LNCaP clone FGC (cell line): ENCODE data around the gene FOSL1.

Experiments
- DNase-seq: peaks from one replicate; pipeline ENCODE4 v3.0.0-alpha.2; 2011; ENCODE audit warnings: low read depth
- H3K4me3 ChIP-seq: 2 replicates; pipeline ENCODE4 v1.5.1; 2011; ENCODE audit warnings: mild to moderate bottlenecking, low read depth, low read length, control low read depth
- TF ChIP-seq, protein P1 (sequence below): IDR thresholded peaks from 2 replicates; pipeline ENCODE4 v1.5.1; 2012; ENCODE audit warnings: mild to moderate bottlenecking; ENCODE audit not compliant: control insufficient read depth, insufficient read depth; ENCODE audit errors: extremely low read depth

The FOSL1 gene

DNA sequence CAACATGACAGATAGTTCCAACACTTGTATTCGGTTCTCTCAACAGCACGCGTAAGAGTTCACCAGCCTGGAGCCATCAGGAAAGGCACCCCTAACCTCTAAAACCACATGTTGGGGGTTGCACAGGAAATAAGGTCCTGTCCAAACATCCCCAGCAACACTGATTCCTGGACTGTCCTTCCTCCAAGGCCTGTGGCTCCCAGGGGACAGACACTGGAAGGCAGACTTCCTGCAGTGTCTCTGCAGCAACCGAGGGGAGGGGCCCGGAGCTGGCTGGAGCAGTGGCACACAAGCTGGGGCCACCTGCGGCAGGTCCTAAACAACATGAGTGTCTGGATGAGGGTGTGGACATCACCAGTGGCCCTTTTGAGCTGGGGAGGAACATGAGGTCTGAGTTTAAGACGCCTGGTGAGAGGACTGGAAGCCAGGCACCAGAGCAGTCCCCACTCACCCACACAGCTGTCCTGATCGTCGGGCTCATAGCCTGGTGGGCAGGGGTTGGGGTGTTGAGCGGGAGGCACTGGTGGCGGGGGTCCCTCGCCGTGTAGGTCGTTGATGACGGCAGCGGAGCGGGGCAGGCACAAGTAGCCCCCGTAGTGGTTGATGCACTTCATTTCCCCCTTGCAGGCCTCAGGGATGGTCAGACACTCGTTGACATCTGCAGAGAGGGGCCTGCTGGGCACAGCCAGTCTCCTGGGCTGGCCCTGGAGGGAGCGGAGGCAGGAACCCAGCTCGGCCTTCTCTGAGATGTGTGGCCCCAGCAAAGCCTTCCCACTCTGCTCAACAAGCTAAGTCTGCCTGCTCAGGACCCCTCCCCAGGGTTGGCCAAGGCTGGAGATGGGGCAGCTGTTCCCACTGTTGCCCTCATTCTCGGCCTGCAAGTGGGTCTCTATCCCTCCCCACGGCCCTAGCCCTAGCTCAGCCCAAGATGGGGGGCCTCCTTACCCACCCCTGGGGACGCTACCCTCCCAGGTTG lies 29.2 kb downstream of the FOSL1 start:
- TF ChIP-seq, protein P1, sequence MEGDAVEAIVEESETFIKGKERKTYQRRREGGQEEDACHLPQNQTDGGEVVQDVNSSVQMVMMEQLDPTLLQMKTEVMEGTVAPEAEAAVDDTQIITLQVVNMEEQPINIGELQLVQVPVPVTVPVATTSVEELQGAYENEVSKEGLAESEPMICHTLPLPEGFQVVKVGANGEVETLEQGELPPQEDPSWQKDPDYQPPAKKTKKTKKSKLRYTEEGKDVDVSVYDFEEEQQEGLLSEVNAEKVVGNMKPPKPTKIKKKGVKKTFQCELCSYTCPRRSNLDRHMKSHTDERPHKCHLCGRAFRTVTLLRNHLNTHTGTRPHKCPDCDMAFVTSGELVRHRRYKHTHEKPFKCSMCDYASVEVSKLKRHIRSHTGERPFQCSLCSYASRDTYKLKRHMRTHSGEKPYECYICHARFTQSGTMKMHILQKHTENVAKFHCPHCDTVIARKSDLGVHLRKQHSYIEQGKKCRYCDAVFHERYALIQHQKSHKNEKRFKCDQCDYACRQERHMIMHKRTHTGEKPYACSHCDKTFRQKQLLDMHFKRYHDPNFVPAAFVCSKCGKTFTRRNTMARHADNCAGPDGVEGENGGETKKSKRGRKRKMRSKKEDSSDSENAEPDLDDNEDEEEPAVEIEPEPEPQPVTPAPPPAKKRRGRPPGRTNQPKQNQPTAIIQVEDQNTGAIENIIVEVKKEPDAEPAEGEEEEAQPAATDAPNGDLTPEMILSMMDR = no peak
- DNase-seq = no peak
- no peak overlapping the region for H3K4me3 ChIP-seq

GRCh38 chr11:65870307-65870658 lies 29.9 kb downstream of the FOSL1 start:
- no peak overlapping the region for H3K4me3 ChIP-seq
- TF ChIP-seq, protein P1 = no peak
- no peak for DNase-seq

GRCh38 chr11:65869643-65870306 lies 30.4 kb downstream of the FOSL1 start:
- TF ChIP-seq, protein P1 = no peak
- no peak overlapping the region for H3K4me3 ChIP-seq
- DNase-seq = no peak

DNA sequence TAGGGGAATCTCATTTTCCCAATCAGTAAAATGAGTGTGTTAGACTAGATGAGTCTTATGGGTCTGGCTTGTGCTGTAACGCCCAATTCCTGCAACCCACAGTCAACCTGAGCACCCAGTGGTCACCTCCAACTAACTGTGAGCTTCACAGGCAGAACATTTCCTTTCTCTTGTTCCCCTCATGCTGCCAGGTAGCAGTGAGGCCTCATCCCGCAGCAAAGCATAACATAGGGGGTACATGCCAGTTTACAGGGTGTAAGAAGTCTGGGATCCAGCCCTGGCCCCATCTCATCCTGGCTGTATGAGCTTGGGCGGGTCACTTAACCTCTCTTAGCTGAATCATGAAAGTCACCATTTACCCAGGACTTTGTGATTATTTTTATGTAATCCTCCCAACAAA lies 31.3 kb downstream of the FOSL1 start:
- H3K4me3 ChIP-seq = no peak overlapping the region
- no peak for DNase-seq
- TF ChIP-seq, protein P1 = no peak

DNA sequence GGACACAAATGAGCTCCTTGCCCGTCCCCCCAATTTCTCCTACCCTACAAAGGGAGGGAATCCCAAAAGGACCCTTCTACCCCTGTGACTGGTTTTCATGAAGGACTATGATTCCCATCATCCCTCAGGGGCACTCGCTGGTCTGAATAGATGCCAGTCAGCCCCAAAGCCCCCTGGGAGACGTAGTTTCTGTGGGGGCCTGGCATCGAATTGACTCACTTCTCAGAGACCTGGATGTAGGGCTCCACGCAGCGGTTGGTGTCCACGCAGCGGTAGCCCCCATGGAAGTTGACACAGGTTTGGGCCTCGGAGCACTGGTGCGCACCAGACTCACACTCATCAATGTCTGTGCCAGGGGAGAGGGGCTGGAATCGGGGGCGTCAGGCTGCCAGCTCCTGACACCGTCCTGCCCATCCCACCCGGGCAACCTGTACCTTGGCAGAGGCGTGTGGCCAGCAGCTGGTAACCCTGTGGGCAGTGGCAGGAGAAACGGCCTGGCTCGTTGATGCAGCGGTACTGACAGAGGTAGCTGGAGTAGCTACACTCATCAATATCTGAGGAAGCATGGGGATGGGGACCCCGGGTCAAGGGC lies 32.0 kb downstream of the FOSL1 start:
- TF ChIP-seq, protein P1 = no peak
- H3K4me3 ChIP-seq = no peak overlapping the region
- DNase-seq = no peak

DNA sequence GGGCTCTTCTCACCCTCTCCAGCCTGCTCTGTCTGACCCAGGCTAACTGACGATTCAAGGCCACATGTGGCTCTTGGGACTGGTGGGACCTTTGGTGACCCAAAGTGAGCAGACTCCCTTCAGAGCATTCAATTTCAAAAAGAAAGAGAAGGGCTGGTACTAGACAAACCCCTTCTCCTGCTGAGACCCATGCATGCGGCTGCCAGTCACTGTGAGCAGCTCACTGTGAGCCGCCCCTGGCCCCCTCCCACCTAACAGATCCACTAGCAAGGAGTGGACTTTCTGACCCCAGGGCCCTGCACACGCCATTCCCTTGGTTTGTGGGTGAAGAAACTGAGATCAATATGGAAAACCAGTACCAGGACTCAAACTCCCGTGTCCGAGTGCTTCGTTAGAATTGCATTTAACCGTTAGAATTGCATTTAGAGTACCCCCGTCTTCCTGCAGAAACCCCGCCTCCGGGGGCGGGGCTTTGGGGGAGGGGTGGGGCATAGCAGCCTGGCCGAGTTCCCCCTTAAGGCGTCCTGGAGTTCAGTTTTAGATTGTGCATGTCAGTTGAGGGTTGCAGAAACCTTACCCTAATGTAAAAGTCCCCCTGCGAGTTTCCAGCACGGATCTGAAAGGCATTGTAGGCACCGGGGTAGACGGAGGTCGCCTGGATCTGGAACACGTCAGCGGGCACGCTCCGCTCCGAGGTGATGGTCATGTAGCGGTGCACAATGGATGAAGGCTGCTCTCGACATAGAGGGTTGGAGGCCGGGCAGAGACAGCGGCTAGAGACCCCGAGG lies 32.7 kb downstream of the FOSL1 start:
- TF ChIP-seq, protein P1 = no peak
- no peak for DNase-seq
- H3K4me3 ChIP-seq = no peak overlapping the region
